SIG-M5 treated with dmso at 0.1 percent for 504 hours (cell line): ENCODE measurements around the gene PELI2.
"Not testable (repeated sequence)": the region's sequence is repeated elsewhere in the genome, so short reads cannot be mapped to it uniquely, and the experiment has no call there.

Experiments
- DNase-seq: peaks from one replicate; lab custom pipeline; 2025; ENCODE audit not compliant: unreplicated experiment; lab: John Stamatoyannopoulos, UW

Gene PELI2

GRCh38 chr14:56138928-56139327, 20.7 kb downstream of the PELI2 start:
- DNase-seq: no peak

- DNase-seq: no peak
These were observed 24.1 kb downstream of the PELI2 start for GRCh38 chr14:56142314-56142713.

GRCh38 chr14:56143025-56143424, 24.8 kb downstream of the PELI2 start:
- no peak for DNase-seq

GRCh38 chr14:56144176-56144575, 26.0 kb downstream of the PELI2 start:
- DNase-seq: no peak

- DNase-seq: no peak
These were observed 27.1 kb downstream of the PELI2 start for GRCh38 chr14:56145181-56145769.

- DNase-seq: peak; percentile 4
These were observed 27.8 kb downstream of the PELI2 start for GRCh38 chr14:56145965-56146364.

GRCh38 chr14:56147449-56147848, 29.2 kb downstream of the PELI2 start:
- DNase-seq: no peak

GRCh38 chr14:56147986-56148901, 30.0 kb downstream of the PELI2 start:
- no peak for DNase-seq

GRCh38 chr14:56149151-56149550, 30.9 kb downstream of the PELI2 start:
- no peak for DNase-seq

- DNase-seq: no peak
These were observed 31.8 kb downstream of the PELI2 start for GRCh38 chr14:56149995-56150394.

- no peak for DNase-seq
These were observed 32.6 kb downstream of the PELI2 start for GRCh38 chr14:56150645-56151345.

GRCh38 chr14:56152221-56152620, 34.0 kb downstream of the PELI2 start:
- DNase-seq: no peak

GRCh38 chr14:56153267-56153666, 35.1 kb downstream of the PELI2 start:
- no peak for DNase-seq

GRCh38 chr14:56154321-56154720, 36.1 kb downstream of the PELI2 start:
- DNase-seq: no peak

GRCh38 chr14:56156096-56156495, 37.9 kb downstream of the PELI2 start:
- DNase-seq: no peak

GRCh38 chr14:56159066-56159465, 40.9 kb downstream of the PELI2 start:
- no peak for DNase-seq

GRCh38 chr14:56160088-56160487, 41.9 kb downstream of the PELI2 start:
- no peak for DNase-seq

- no peak for DNase-seq
These were observed 43.4 kb downstream of the PELI2 start for GRCh38 chr14:56161658-56162057.

- DNase-seq: no peak
These were observed 44.3 kb downstream of the PELI2 start for GRCh38 chr14:56162476-56162875.

GRCh38 chr14:56166579-56166978, 48.4 kb downstream of the PELI2 start:
- not testable (repeated sequence) for DNase-seq

- DNase-seq: no peak
These were observed 49.9 kb downstream of the PELI2 start for GRCh38 chr14:56168007-56168616.
